CD4-positive, alpha-beta T cell treated with Interleukin-15 for 4 hours (primary cell): Measurements from ENCODE around the gene RABL2B.
A peak's percentile ranks its signal among the peaks of the same experiment; 100 is the strongest.
"Not testable (repeated sequence)": the region's sequence is repeated elsewhere in the genome, so short reads cannot be mapped to it uniquely, and the experiment has no call there.

Experiments used
- DNase-seq: peaks from one replicate; pipeline ENCODE4 v3.0.0-alpha.2; 2020; ENCODE audit warnings: low spot score

The RABL2B gene

DNA sequence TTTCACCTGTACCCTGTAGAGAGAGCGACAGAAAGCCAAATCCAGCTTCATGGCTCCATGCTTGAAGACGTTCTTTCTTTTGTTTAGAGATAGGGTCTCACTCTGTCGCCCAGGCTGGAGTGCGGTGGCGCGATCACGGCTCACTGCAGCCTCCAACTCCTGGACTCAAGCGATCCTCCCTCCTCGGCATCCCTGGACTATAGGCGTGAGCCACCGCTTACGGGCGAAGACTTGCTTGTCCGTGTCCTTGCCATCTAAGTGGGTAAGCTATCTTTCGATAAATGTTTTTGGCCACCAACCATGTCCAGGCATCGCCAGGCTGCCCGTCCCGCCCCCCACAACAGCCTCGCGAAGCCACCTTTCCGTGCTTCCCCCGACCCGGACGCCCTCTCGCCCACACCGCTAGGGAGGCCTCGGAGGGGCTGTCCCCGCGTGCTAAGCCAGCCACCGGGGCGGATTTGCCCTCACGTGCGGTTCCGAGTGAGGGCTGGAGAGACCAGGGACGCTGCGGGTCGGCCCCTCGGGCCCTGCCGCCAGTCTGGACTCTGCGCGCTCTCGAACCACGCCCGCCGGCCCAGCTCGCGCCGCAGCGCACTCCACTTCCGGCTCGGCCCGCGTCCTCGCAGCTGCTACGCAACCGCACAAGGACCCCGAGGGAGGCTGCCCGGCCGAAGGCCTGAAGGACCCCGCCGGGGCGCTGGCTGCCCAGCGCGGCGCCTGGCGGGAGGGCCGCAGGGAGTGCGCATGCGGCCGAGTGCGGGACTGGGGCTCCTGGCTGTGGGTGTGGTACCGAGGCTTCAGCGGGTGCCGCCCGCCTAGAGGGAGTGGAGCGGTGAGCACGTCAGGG, at the start of gene RABL2B:
TSS of gene RABL2B (minus strand) at position 604 of the 847 bp plus-strand sequence. CDS start 1,342 bp downstream, outside the sequence.
- DNase-seq, result peak; percentile 90

DNA sequence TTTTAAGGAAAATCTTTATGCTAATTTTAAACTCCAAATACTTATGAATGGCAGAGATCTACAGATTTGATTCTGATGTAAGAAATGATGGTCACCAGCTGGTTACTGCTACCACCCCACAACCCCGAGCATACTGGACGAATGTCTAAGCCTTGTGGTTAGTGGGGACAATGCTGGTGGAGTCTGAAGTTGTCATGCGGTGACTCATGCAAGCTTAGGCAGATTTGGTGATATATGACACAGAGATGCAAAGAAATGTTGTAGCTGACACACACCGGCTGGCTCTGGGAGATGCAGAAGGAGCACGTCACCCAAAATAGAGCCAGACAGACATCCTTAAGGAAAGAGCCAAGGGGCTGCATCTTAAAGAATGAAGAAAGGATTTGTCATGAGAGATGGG, 3.5 kb upstream of the RABL2B start:
- DNase-seq, result not testable (repeated sequence)

DNA sequence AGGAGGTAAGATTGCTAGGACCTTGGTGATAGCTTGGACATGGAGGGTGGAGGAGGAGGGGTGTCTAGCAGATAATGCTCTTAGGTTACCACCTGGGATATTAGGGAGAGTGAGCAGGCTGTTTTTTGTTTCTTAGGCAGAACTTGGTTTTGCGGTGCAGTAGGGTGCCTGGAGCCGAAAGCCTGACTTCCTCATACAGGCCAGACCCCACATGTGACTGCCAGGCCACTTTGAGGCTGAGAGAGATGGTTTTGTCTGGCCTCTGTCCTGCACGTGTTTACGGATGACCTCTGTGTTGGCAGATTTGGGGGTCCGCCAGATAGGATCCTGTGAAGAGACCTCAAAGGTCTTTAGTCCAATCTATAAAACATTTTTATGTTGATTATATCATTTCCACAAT, 1.9 kb upstream of the RABL2B start:
- not testable (repeated sequence) for DNase-seq

DNA sequence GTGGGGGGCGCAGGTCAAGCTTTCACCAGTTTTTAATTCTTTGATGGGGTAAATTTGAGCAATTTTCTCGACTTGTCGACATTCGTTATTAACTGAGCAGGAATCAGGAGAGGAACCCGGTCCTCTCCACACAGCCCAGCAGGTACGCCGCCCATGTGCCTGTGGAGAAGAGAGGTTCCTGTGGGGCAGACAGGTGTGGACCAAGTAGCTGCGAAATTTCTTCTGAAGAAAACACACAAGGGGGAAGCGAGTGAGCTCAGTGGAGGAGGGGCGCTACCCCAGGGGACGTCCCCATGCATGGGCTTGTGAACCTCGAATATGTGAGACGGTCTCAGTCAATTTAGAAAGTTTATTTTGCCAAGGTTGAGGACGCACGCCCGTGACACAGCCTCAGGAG, 442 bp upstream of the RABL2B start:
- not testable (repeated sequence) for DNase-seq

DNA sequence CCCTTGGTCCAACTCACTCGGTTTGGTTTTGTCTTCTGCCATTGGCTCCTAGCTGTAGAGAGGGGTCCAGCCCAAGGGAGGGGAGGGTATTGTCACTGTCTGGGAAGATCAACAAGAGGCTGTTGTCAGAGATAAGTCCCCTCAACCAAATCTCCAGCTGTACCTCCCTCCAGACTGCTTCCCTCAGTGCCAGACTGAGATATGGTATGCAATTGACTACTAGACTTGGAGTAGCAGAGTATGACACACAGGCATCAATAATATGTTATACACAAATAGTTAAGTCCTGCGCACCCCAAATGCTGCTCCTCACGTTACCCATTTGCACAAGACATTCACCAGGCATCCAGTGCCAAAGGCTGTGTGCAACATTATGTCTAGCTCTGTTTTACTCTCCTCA, 1.2 kb downstream of the RABL2B start:
- DNase-seq, result not testable (repeated sequence)

DNA sequence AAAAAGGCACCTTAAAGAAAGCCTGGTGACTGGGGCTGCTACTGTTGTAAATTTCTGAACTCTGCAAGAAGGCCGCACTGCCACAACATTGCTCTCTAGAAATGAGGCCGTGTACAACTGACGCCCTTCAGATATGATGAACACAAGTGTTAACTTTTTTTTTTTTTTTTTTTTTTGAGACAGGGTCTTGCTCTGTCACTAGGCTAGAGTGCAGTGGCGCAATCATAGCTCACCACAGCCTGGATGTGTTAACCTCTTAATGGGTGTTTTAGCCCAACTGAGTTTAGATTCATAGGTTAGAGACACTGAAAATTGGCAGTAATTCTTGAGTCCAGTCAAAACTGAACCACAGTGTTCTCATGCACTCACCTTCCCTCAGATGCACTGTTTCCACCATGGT, 3.2 kb downstream of the RABL2B start:
- not testable (repeated sequence) for DNase-seq

DNA sequence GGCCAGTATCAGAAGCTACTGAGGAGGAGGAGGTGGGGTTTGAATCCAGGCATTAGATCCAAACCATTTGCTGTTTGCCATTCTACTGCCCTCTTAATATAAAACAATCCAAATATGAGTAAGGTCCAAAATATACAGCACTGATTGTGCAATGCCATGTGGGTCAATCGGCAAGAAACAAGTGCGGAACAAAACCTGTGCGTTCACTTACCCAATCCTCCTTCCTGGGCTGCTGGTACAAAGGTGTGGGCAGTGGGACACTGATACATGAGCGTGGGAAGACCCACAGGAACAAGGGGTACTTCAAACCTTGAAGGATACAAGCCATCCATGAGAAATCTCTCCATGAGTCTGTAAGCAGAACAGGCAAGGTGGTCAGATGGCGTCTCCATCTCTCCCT, 5.8 kb downstream of the RABL2B start:
- not testable (repeated sequence) for DNase-seq

DNA sequence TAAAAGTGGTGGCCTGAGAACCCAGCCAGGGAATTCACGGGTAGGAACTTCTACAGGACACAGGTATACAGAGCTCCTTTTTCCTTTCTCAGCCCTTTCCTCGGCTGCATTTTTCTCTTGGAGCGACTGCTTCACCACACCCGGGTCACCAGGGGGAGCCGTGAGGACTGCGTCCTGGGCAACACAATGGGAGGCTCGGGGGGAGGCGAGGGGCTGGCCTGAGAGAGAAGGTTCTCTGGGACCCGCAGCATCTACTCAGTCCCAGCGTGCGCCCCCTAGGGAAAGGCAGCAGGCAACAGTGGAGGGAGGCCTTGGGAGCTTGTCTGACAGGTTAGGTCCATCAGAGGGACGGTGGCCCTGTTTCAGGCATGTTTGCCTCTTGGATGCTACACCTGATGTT, 8.3 kb downstream of the RABL2B start:
- DNase-seq, result not testable (repeated sequence)

GRCh38 chr22:50764288-50764687, 19.1 kb downstream of the RABL2B start:
- not testable (repeated sequence) for DNase-seq

- not testable (repeated sequence) for DNase-seq
Measured at GRCh38 chr22:50761829-50762228, 21.6 kb downstream of the RABL2B start.

- peak; percentile 14 for DNase-seq
Measured at GRCh38 chr22:50759597-50760341, 23.7 kb downstream of the RABL2B start.

GRCh38 chr22:50756949-50757491, 26.4 kb downstream of the RABL2B start:
- DNase-seq, result peak; percentile 70

GRCh38 chr22:50756406-50756805, 27.0 kb downstream of the RABL2B start:
- not testable (repeated sequence) for DNase-seq

GRCh38 chr22:50755251-50755650, 28.2 kb downstream of the RABL2B start:
- not testable (repeated sequence) for DNase-seq

GRCh38 chr22:50749302-50750074, 33.9 kb downstream of the RABL2B start:
- DNase-seq, result not testable (repeated sequence)

GRCh38 chr22:50748630-50749029, 34.8 kb downstream of the RABL2B start:
- DNase-seq, result not testable (repeated sequence)

DNA sequence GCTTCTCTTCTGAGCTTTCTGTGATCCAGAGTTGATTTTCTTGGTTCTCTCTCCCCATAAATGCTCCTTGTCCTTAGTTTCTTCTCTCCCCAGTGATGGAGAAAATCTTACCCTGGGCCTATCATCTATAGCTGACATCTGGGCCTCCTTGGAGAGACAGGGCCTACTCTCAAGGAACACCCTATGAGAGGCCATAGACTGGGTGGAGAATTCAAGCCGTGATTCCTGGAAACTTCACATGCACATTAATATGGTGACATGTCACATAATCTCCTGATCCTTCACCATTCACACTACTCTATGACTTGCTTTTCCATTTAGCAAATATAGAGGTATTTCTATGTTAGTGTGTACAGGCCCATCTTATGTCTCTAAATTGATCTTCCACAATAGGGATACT, 35.9 kb downstream of the RABL2B start:
- not testable (repeated sequence) for DNase-seq

- not testable (repeated sequence) for DNase-seq
Measured at GRCh38 chr22:50744424-50744823, 39.0 kb downstream of the RABL2B start.

DNA sequence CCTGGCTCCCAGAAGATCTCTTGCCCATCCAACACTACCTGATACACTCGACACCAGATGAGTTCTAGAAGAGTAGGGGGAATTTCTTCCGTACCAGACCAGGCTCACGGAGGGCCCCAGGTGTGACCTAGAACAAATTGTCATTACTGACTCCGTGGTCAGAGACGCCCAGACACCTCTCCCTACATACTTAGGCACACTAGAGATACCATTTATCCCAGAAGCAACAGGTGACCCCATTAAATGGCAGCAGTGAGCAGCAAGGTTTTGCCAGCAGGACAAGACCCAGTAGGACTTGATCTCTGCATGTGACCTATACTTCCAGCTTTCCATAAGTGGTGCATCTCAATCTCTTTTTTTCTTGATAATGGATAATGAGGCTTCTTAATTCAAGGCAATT, 42.7 kb downstream of the RABL2B start:
- not testable (repeated sequence) for DNase-seq

DNA sequence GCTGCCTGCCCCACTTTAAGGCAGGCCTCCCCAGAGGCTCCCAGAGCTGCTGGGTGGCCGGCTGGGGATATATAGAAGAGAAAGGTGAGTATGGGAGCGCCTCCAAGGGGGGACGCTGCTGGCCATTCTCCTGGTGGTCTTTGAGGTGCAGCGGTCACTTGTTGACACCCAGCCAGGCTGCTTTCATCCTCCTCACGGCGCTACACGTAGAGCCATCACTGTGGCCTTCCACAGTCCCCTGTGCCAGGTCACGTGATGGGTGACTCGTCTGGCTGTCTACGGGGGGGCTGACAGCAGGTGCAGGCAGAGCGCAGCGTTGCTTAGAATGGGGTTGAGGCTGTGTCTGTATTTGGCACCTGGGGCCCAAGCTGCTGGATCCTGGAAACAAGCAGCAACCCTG, 43.5 kb downstream of the RABL2B start:
- no peak for DNase-seq

DNA sequence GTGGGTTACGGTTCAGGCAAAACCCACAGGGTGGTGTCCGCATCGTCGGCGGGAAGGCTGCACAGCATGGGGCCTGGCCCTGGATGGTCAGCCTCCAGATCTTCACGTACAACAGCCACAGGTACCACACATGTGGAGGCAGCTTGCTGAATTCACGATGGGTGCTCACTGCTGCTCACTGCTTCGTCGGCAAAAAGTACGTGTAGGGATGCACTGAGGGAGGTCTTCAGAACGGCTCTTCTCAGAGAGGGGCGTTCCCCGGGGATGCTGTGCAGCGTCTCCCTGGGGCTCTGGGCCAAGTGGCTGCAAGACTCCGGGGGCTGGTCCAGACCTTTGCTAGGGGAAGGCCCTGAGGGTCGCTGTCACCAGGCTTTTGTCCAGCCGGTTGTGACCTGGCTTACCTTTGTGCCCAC, 44.2 kb downstream of the RABL2B start:
- no peak for DNase-seq
